DOHH2 (cell line): ENCODE data around the gene TRPC4AP.

Experiments
- CTCF ChIP-seq: fragments of 200-600 bp; sonication (generic); IDR thresholded peaks from one replicate; pipeline ENCODE4 v1.5.1; 2014; ENCODE audit warnings: antibody characterized with exemption, mild to moderate bottlenecking, low read depth, low read length; ENCODE audit not compliant: poor library complexity, severe bottlenecking
- EZH2phosphoT487 ChIP-seq: fragments of 200-600 bp; sonication (generic); IDR thresholded peaks from 2 replicates; pipeline ENCODE4 v1.6.1; 2017; ENCODE audit warnings: borderline replicate concordance, mild to moderate bottlenecking, antibody characterized with exemption, low read length, moderate library complexity, mixed read lengths

- TF ChIP-seq CTCF (no peak), EZH2phosphoT487 (no peak)
Observed at GRCh38 chr20:34956751-34957472, 135.7 kb downstream of the TRPC4AP start.
